Cardiac muscle cell (in vitro differentiated cells and primary cell): ENCODE data around the gene FAM168A. TPM values are rescaled to one million over a fixed set of nuclear protein-coding genes. Genes with fewer than 3 reads are reported as not detected.

ENCODE experiments used
- DNase-seq, 2 donors: peaks; one replicate each; pipeline versions ENCODE4 v3.0.0 to v3.0.0-alpha.2; 2010 to 2017; ENCODE audit warnings: low read depth in 1 of 2, low spot score in 1 of 2
- H3K27ac ChIP-seq: fragments of 200-600 bp; sonication (generic); 2 replicates; pipeline ENCODE4 v1.5.1; 2016
- H3K27me3 ChIP-seq: fragments of 200-600 bp; sonication (generic); 2 replicates; pipeline ENCODE4 v1.6.0; 2016; ENCODE audit warnings: control low read depth
- H3K36me3 ChIP-seq: fragments of 200-600 bp; sonication (generic); 2 replicates; pipeline ENCODE4 v1.5.1; 2016; ENCODE audit warnings: control low read depth
- H3K4me1 ChIP-seq: fragments of 200-600 bp; sonication (generic); 2 replicates; pipeline ENCODE4 v1.8.1; 2017; ENCODE audit warnings: low read depth, mild to moderate bottlenecking, mixed run types
- H3K4me3 ChIP-seq: fragments of 200-600 bp; sonication (generic); 2 replicates; pipeline ENCODE4 v1.5.1; 2016; ENCODE audit warnings: mild to moderate bottlenecking
- H3K9me3 ChIP-seq: fragments of 200-600 bp; sonication (generic); 2 replicates; pipeline ENCODE4 v1.5.1; 2017; ENCODE audit warnings: low read depth, mild to moderate bottlenecking, control low read depth
- CTCF ChIP-seq: IDR thresholded peaks from 2 replicates; pipeline ENCODE4 v1.5.1; 2012; ENCODE audit warnings: low read depth, mild to moderate bottlenecking, low read length
- polyA plus RNA-seq: library from polyadenylated mRNA; unstranded; fragments of >200 nt; fragmentation: Nextera tagmentation; extraction: Ambion mirVana; gene quantifications from 2 replicates; pipeline ENCODE4 v1.2.1, GENCODE V29; 2016
- total RNA-seq: library from RNA; depleted of rRNA; stranded (reverse); fragments of >200 nt; gene quantifications from 2 replicates; pipeline ENCODE4 v1.2.3, GENCODE V29; 2016

Gene FAM168A
- total and polyA plus RNA-seq, 2 experiments from 2014 or later = 9.7 to 32.4 TPM

GRCh38 chr11:73430326-73430725 lies 167.6 kb downstream of the FAM168A start:
- Histone ChIP-seq H3K9me3 (no peaks in the 10 kb centered on the region), H3K27me3 (no peaks in the 10 kb centered on the region), H3K4me1 (peaks cover 28% of the 10 kb centered on the region), H3K4me3 (no peak overlapping the region), H3K27ac (no peak overlapping the region), H3K36me3 (no peaks in the 10 kb centered on the region)
- DNase-seq = no peak
- TF ChIP-seq CTCF = no peak

- DNase-seq = peak; percentile 27 to 60
- Histone ChIP-seq H3K27ac (no peak overlapping the region), H3K36me3 (no peaks in the 10 kb centered on the region), H3K9me3 (no peaks in the 10 kb centered on the region), H3K4me3 (no peak overlapping the region), H3K4me1 (peaks cover 28% of the 10 kb centered on the region), H3K27me3 (no peaks in the 10 kb centered on the region)
- TF ChIP-seq CTCF = no peak
These were observed 168.7 kb downstream of the FAM168A start for GRCh38 chr11:73429121-73429750.

- DNase-seq = no peak
- H3K4me3 ChIP-seq = no peak overlapping the region
- H3K27me3 ChIP-seq = no peaks in the 10 kb centered on the region
- TF ChIP-seq CTCF = no peak
- no peak overlapping the region for H3K27ac ChIP-seq
- H3K4me1 ChIP-seq = peaks cover 28% of the 10 kb centered on the region
- no peaks in the 10 kb centered on the region for H3K9me3 ChIP-seq
- H3K36me3 ChIP-seq = no peaks in the 10 kb centered on the region
These were observed 169.2 kb downstream of the FAM168A start for GRCh38 chr11:73428699-73429098.

- no peak overlapping the region for H3K4me3 ChIP-seq
- H3K9me3 ChIP-seq = no peaks in the 10 kb centered on the region
- DNase-seq = no peak
- no peaks in the 10 kb centered on the region for H3K36me3 ChIP-seq
- H3K4me1 ChIP-seq = peaks cover 28% of the 10 kb centered on the region
- no peak for TF ChIP-seq CTCF
- H3K27me3 ChIP-seq = no peaks in the 10 kb centered on the region
- H3K27ac ChIP-seq = no peak overlapping the region
These were observed 169.7 kb downstream of the FAM168A start for GRCh38 chr11:73428227-73428626.

GRCh38 chr11:73426219-73426850 lies 171.6 kb downstream of the FAM168A start:
- Histone ChIP-seq H3K36me3 (no peaks in the 10 kb centered on the region), H3K4me3 (no peak overlapping the region), H3K27me3 (no peaks in the 10 kb centered on the region), H3K4me1 (peaks cover 34% of the 10 kb centered on the region), H3K27ac (peak overlapping the region; percentile 83), H3K9me3 (no peaks in the 10 kb centered on the region)
- no peak for TF ChIP-seq CTCF
- DNase-seq = peak; percentile 47 to 53
